Mesodermal cell (in vitro differentiated cells): Measurements from ENCODE around the gene VCAN.

ENCODE experiments used
- H3K27ac ChIP-seq: 2 replicates; pipeline ENCODE4 v1.7.0; 2013; ENCODE audit warnings: mild to moderate bottlenecking, low read depth, low read length, moderate library complexity; ENCODE audit not compliant: severe bottlenecking
- H3K36me3 ChIP-seq: 2 replicates; pipeline ENCODE4 v1.7.1; 2013; ENCODE audit warnings: mild to moderate bottlenecking, low read length, moderate library complexity; ENCODE audit not compliant: control insufficient read depth, insufficient read depth
- H3K4me1 ChIP-seq: one replicate; pipeline ENCODE4 v1.7.1; 2013; ENCODE audit warnings: mild to moderate bottlenecking, low read length; ENCODE audit not compliant: insufficient read depth, control insufficient read depth, poor library complexity, severe bottlenecking
- H3K4me3 ChIP-seq: 2 replicates; pipeline ENCODE4 v1.7.0; 2013; ENCODE audit warnings: low read length, control low read depth, mild to moderate bottlenecking; ENCODE audit not compliant: insufficient read depth, poor library complexity, severe bottlenecking; ENCODE audit errors: extremely low read depth
- H3K9me3 ChIP-seq: 2 replicates; pipeline ENCODE4 v1.7.1; 2013; ENCODE audit warnings: mild to moderate bottlenecking, low read length, moderate library complexity; ENCODE audit not compliant: control insufficient read depth
- WGBS, 2 experiments: methylation state at CpG; one replicate each; pipeline ENCODE4 v1.1.5; 2013; ENCODE audit warnings: missing lambda C conversion rate in 2 of 2; ENCODE audit not compliant: insufficient coverage in 2 of 2; 5-methylcytosine and 5-hydroxymethylcytosine counted together

The VCAN gene

GRCh38 chr5:83530193-83530592 is 58.6 kb downstream of the VCAN start:
- no peak overlapping the region for H3K4me3 ChIP-seq
- 80 to 94% methylated on average over 1 to 2 of the region's 2 CpGs for WGBS, 2 experiments
- no peaks in the 10 kb centered on the region for H3K4me1 ChIP-seq
- no peak overlapping the region for H3K27ac ChIP-seq
- no peaks in the 10 kb centered on the region for H3K9me3 ChIP-seq
- peaks cover 17% of the 10 kb centered on the region for H3K36me3 ChIP-seq

DNA sequence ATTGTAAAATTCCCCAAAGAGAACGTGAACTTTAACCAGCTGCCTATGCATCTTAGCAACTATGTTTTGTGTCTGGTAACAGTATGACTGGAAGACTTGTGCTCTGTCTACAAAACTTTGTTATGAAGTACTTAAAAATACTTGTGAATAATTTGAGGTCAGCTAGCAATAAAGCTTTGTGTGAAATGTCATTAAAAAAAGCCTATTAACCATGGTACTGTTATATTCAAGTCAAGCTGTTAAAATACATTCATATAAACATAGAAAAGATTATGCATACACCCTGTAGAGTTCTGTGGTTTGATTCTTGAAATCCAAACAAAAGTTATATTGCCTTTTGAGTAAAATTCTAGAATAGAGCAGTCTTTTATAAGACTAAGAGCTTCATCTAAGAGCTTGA is 60.1 kb downstream of the VCAN start:
- Histone ChIP-seq H3K4me1 (no peaks in the 10 kb centered on the region), H3K9me3 (no peaks in the 10 kb centered on the region), H3K36me3 (peaks cover 17% of the 10 kb centered on the region), H3K27ac (no peak overlapping the region), H3K4me3 (no peak overlapping the region)
- WGBS, 2 experiments = no CpG with 5 or more reads among the region's 1 CpG

- WGBS, 2 experiments = 82 to 90% methylated on average over 1 to 2 of the region's 4 CpGs
- Histone ChIP-seq H3K4me3 (no peak overlapping the region), H3K27ac (no peak overlapping the region), H3K36me3 (peaks cover 56% of the 10 kb centered on the region), H3K9me3 (no peaks in the 10 kb centered on the region), H3K4me1 (no peaks in the 10 kb centered on the region)
Observed at GRCh38 chr5:83538786-83539462, 67.4 kb downstream of the VCAN start.

DNA sequence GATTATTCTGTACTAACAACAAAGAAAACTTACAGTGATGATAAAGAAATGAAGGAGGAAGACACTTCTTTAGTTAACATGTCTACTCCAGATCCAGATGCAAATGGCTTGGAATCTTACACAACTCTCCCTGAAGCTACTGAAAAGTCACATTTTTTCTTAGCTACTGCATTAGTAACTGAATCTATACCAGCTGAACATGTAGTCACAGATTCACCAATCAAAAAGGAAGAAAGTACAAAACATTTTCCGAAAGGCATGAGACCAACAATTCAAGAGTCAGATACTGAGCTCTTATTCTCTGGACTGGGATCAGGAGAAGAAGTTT is 67.9 kb downstream of the VCAN start:
- 80% methylated on average over 1 of the region's 1 CpG; no CpG with 5 or more reads in 1 of the 2 experiments for WGBS, 2 experiments
- H3K27ac ChIP-seq = no peak overlapping the region
- H3K4me3 ChIP-seq = no peak overlapping the region
- no peaks in the 10 kb centered on the region for H3K9me3 ChIP-seq
- no peaks in the 10 kb centered on the region for H3K4me1 ChIP-seq
- H3K36me3 ChIP-seq = peaks cover 56% of the 10 kb centered on the region

GRCh38 chr5:83540105-83540504 is 68.6 kb downstream of the VCAN start:
- Histone ChIP-seq H3K36me3 (peaks cover 61% of the 10 kb centered on the region), H3K27ac (no peak overlapping the region), H3K9me3 (no peaks in the 10 kb centered on the region), H3K4me3 (no peak overlapping the region), H3K4me1 (no peaks in the 10 kb centered on the region)
- WGBS, 2 experiments = 100% methylated on average over 1 of the region's 2 CpGs

DNA sequence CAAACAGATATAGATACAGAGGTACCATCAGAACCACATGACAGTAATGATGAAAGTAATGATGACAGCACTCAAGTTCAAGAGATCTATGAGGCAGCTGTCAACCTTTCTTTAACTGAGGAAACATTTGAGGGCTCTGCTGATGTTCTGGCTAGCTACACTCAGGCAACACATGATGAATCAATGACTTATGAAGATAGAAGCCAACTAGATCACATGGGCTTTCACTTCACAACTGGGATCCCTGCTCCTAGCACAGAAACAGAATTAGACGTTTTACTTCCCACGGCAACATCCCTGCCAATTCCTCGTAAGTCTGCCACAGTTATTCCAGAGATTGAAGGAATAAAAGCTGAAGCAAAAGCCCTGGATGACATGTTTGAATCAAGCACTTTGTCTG is 69.2 kb downstream of the VCAN start:
- WGBS, 2 experiments = 100% methylated on average over 3 of the region's 3 CpGs; no CpG with 5 or more reads in 1 of the 2 experiments
- no peaks in the 10 kb centered on the region for H3K4me1 ChIP-seq
- peaks cover 64% of the 10 kb centered on the region for H3K36me3 ChIP-seq
- no peak overlapping the region for H3K4me3 ChIP-seq
- no peaks in the 10 kb centered on the region for H3K9me3 ChIP-seq
- no peak overlapping the region for H3K27ac ChIP-seq

- WGBS, 2 experiments = 100% methylated on average over 1 of the region's 1 CpG; no CpG with 5 or more reads in 1 of the 2 experiments
- no peaks in the 10 kb centered on the region for H3K4me1 ChIP-seq
- no peaks in the 10 kb centered on the region for H3K9me3 ChIP-seq
- H3K4me3 ChIP-seq = no peak overlapping the region
- H3K36me3 ChIP-seq = peaks cover 72% of the 10 kb centered on the region
- no peak overlapping the region for H3K27ac ChIP-seq
Observed at GRCh38 chr5:83542839-83543238, 71.3 kb downstream of the VCAN start.

DNA sequence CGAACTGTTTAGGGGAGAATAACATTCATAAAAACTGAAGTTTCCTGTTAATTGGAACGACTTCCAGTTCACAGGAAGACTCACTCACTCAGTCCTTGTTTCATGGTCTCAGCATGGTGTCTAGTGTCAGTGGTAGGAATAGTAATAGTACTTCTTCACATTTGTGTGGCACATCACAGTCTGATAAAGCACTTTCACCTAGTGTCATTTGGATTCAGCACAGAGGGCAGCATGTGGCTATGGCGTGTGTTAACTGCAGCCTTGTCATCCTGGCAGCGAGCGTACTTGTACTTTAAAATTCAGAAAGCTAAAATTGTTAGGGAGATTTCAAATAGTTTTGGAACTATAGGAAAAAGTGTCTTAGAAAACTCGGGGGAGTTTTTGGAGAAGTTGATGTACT is 72.4 kb downstream of the VCAN start:
- Histone ChIP-seq H3K36me3 (peaks cover 70% of the 10 kb centered on the region), H3K27ac (no peak overlapping the region), H3K4me3 (no peak overlapping the region), H3K9me3 (no peaks in the 10 kb centered on the region), H3K4me1 (no peaks in the 10 kb centered on the region)
- WGBS, 2 experiments = 92 to 100% methylated on average over 3 to 4 of the region's 6 CpGs

DNA sequence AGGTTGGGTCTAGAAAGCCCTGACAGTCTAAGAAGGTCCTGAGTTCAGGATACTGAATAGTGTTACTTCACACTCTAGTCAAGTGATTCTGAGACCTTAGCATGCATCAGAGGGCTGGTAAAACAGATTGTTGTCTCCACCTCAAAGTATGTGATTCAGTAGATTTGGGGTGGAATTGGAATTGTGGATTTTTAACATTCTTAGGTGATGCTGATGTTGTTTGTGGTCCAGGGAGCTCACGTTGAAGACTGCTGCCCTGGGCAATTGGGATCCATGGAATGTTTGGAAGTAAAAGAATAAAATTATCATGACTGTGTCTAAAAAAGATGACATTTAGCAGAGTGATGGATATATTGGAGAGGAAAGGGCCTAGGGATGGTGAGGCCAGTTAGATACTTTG is 75.6 kb downstream of the VCAN start:
- H3K4me1 ChIP-seq = no peaks in the 10 kb centered on the region
- no peak overlapping the region for H3K27ac ChIP-seq

GRCh38 chr5:83547889-83548288 is 76.3 kb downstream of the VCAN start:
- H3K36me3 ChIP-seq = peaks cover 65% of the 10 kb centered on the region
- no peak overlapping the region for H3K27ac ChIP-seq
- H3K9me3 ChIP-seq = no peaks in the 10 kb centered on the region
- no peaks in the 10 kb centered on the region for H3K4me1 ChIP-seq
- no peak overlapping the region for H3K4me3 ChIP-seq
- WGBS, 2 experiments = 80 to 100% methylated on average over 1 of the region's 1 CpG

More for the DNA sequence above, 75.6 kb downstream of the VCAN start:
- WGBS, 2 experiments = 80 to 100% methylated on average over 1 of the region's 1 CpG
- Histone ChIP-seq H3K36me3 (peaks cover 57% of the 10 kb centered on the region), H3K4me3 (no peak overlapping the region), H3K9me3 (no peaks in the 10 kb centered on the region)

DNA sequence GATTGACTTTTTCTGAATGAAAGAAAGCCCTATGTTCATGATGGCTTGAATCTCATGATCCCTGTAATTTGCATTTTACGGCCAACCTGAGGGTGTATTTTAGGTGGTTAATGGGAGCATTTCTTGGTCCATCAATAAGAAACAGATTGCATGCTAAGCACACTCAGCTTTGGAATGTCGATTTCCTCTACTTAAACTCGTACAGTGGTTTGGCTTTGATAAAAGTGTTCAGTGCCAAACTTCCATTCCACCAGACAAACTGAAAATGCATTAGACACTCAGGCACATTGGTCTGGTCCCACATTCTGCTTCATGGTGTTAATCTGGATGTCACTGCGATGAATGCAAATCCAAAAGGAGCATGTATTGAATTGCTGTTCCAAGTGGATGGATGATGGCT is 77.0 kb downstream of the VCAN start:
- Histone ChIP-seq H3K9me3 (no peaks in the 10 kb centered on the region), H3K36me3 (peaks cover 71% of the 10 kb centered on the region), H3K4me1 (no peaks in the 10 kb centered on the region), H3K27ac (no peak overlapping the region), H3K4me3 (no peak overlapping the region)
- 100% methylated on average over 2 to 4 of the region's 4 CpGs for WGBS, 2 experiments
